Activated naive CD8-positive, alpha-beta T cell treated with anti-CD3 and anti-CD28 coated beads, Interleukin-2, amount 10 ng/mL, durations not matched to agents 7 days and 5 days (primary cell): ENCODE data around the gene NUDT3. TPM values are rescaled to one million over a fixed set of nuclear protein-coding genes. Genes with fewer than 3 reads are reported as not detected.

Experiments
- ATAC-seq: fragments of 150-1000 bp; cut with Tn5 transposase; one replicate; pipeline ENCODE4 v1.10.0; 2021; ENCODE audit warnings: low read depth, moderate library complexity
- POLR2A ChIA-PET: fragments of 350-600 bp; sonication (Branson Sonifier 250); formaldehyde crosslinking; loops from one replicate; lab custom pipeline; 2021; ENCODE audit warnings: antibody characterized with exemption; lab: Charles Lee
- DNase-seq: peaks from one replicate; pipeline ENCODE4 v3.0.0; 2021
- H3K27ac Mint-ChIP-seq: one replicate; pipeline ENCODE4 v1.8.0; 2022; ENCODE audit warnings: mild to moderate bottlenecking, mixed read lengths
- H3K27me3 Mint-ChIP-seq: one replicate; pipeline ENCODE4 v1.8.0; 2022; ENCODE audit warnings: mild to moderate bottlenecking, moderate library complexity, mixed read lengths
- H3K36me3 Mint-ChIP-seq: one replicate; pipeline ENCODE4 v1.8.0; 2021; ENCODE audit warnings: mild to moderate bottlenecking, mixed read lengths
- H3K4me1 Mint-ChIP-seq: one replicate; pipeline ENCODE4 v1.8.0; 2021; ENCODE audit warnings: mixed read lengths
- H3K4me3 Mint-ChIP-seq: one replicate; pipeline ENCODE4 v1.8.0; 2022; ENCODE audit warnings: mild to moderate bottlenecking, moderate library complexity, mixed read lengths
- H3K9me3 Mint-ChIP-seq: one replicate; pipeline ENCODE4 v1.8.0; 2021; ENCODE audit warnings: mixed read lengths
- microRNA-seq: library from miRNA; unstranded; fragments of <30 nt; microRNA quantifications from one replicate; pipeline ENCODE4 v1.2.0, GENCODE V29; 2022
- total RNA-seq, 2 experiments: library from RNA; stranded (reverse); gene quantifications; one replicate each; pipeline ENCODE4 v1.2.3, GENCODE V29; 2021

Gene NUDT3
- total RNA-seq, 2 experiments from 2014 or later = 17.7 to 18.7 TPM

DNA sequence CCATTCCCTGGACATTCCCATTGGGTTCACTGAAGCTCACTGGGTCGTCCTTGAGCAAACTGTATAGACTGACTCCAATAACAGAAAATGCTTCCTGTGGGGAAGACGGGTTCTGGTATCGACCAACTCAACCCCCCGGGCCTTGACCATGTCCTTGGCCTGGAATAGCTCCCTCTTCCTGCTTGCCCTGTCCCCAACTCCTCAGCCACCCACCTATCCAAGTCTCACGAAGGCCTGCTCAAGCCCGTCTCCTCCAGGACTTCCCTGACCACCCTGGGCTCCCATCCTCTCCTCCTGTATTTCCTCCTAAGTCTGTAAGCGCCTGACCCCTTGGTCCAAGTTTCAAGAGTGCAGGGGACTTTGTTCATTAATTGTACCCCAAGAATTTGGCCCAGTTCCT, 158.6 kb downstream of the NUDT3 start:
- DNase-seq (no peak), ATAC-seq (no peak)
- no peak overlapping the region for H3K4me3 Mint-ChIP-seq
- POLR2A ChIA-PET = interaction anchor here (2.6 kb wide), 1 partner anchor 10 kb away, joined by 14 read pairs; no protein-coding TSS in a partner anchor
- H3K4me1 Mint-ChIP-seq = peaks cover 13% of the 10 kb centered on the region
- H3K36me3 Mint-ChIP-seq = peaks cover 3% of the 10 kb centered on the region
- peak overlapping the region; percentile 7 for H3K27ac Mint-ChIP-seq
- no peaks in the 10 kb centered on the region for H3K9me3 Mint-ChIP-seq
- no peaks in the 10 kb centered on the region for H3K27me3 Mint-ChIP-seq

DNA sequence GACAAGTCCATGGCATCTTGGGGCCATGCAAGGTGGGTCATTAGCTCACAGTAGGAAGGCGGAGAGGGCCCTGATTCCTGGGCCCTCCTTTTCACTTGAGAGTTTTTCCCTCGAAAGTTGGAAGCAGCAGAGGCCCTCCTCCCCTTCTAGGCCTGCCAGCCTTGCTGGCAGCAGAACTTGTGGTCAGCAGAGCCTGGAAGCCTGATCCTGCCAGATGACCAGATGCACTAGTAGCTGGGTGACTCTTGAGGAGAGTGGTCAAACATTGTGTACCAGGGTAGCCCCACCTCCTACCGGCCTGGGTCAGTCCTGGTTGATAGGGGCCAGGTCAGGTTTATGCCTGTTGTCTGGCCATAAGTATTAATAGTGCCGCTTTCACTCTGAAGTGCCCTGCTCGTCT, 159.6 kb downstream of the NUDT3 start:
- Mint-ChIP-seq H3K27ac (no peak overlapping the region), H3K4me3 (no peak overlapping the region), H3K4me1 (peaks cover 6% of the 10 kb centered on the region), H3K27me3 (no peaks in the 10 kb centered on the region), H3K9me3 (no peaks in the 10 kb centered on the region), H3K36me3 (no peaks in the 10 kb centered on the region)
- DNase-seq (no peak), ATAC-seq (no peak)
- POLR2A ChIA-PET = interaction anchor here (2.6 kb wide), 1 partner anchor 9 kb away, joined by 14 read pairs; no protein-coding TSS in a partner anchor

DNA sequence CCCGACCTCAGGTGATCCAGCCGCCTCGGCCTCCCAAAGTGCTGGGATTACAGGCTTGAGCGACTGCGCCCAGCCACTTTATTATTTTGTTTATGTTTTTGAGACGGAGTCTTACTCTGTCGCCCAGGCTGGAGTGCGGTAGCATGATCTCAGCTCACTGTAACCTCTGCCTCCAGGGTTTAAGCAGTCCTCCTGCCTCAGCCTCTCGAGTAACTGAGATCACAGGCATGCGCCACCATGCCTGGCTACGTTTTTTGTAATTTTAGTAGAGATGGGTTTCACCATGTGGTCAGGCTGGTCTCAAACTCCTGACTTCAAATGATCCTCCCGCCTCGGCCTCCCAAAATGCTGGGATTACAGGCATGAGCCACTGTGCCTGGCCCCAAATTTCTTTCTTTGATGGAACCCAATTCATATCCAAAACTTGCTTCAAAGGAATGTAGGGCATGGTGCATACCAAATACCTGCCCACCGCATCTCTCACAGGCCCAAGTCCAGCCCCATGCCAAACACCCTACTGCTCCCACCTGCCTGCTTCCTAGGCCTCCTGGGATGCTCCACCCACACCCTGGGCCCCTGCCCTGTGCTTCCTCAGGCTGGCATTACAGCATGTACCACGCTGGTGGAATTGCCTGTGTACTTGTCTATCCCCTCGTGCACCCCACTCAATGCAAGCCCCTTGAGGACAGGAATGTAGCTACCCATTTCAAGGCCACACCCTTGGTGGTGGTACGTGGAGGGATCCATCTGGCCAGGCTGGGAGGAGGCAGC, 160.7 kb downstream of the NUDT3 start:
- Mint-ChIP-seq H3K36me3 (no peaks in the 10 kb centered on the region), H3K27me3 (no peaks in the 10 kb centered on the region), H3K4me3 (no peak overlapping the region), H3K4me1 (peaks cover 16% of the 10 kb centered on the region), H3K9me3 (no peaks in the 10 kb centered on the region), H3K27ac (no peak overlapping the region)
- ATAC-seq = no peak
- POLR2A ChIA-PET = interaction anchor here (2.6 kb wide), 1 partner anchor 8 kb away, joined by 14 read pairs; no protein-coding TSS in a partner anchor
- no peak for DNase-seq

DNA sequence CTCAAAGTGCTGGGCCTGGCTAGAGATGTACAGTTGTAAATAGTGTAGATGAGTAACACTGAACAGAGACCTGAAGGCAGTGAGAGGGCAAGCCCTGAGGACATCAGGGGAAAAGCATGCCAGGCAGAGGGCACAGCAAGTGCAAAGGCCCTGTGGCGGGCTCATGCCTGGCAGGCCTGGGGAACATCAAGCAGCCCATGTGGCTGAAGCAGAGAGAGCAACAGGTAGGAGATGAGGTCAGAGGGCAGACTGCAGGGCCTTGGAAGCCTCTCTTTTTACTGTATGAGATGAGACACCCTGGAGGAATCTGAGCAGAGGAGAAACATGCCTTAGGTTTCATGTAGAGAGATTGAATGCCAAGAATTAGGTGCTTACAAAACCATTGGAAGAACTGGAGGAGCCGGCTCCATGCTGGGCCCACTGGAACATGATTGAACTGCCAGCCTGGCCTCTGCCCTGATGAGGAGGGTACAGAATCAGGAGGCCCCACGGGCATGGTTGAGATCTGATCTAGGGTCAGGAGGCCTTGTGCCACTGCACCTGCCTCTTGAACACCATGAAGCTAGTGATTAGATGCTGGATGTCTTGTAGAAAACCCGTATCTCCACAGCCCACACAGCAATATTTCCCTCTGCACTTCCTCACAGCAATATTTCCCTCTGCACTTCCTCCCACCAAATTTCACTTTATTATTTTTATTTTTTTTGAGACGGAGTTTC, 161.7 kb downstream of the NUDT3 start:
- Mint-ChIP-seq H3K27me3 (no peaks in the 10 kb centered on the region), H3K9me3 (no peaks in the 10 kb centered on the region), H3K4me3 (no peak overlapping the region), H3K4me1 (peaks cover 13% of the 10 kb centered on the region), H3K27ac (no peak overlapping the region), H3K36me3 (no peaks in the 10 kb centered on the region)
- DNase-seq (no peak), ATAC-seq (no peak)
- POLR2A ChIA-PET = no interaction called here

DNA sequence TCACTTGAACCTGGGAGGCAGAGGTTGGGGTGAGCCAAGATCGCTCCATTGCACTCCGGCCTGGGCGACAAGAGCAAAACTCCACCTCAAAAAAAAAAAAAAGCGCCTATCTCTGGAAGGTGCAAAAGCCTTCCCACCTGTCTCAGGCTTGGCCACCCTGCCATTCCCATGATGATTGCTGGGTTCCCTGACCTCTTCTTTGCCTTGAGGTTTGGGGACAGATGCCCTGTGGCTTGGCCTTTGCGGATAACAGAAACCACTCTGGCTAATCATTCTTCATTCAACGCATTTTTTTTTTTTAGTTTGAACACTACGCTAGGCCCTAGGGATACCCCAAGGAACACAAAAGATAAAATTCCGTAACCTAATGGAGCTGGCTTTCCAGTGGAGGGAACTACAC, 162.6 kb downstream of the NUDT3 start:
- ATAC-seq (no peak), DNase-seq (no peak)
- Mint-ChIP-seq H3K9me3 (no peaks in the 10 kb centered on the region), H3K36me3 (no peaks in the 10 kb centered on the region), H3K4me1 (peaks cover 12% of the 10 kb centered on the region), H3K27ac (no peak overlapping the region), H3K4me3 (no peak overlapping the region), H3K27me3 (no peaks in the 10 kb centered on the region)
- POLR2A ChIA-PET = no interaction called here

Small RNA genes within 50 kb of the gene (microRNA-seq; reads per million reads assigned to microRNA genes)
- not detected for gene MIR6835

Other genes with a start within 250 kb of the NUDT3 start
- gene GRM4, start 246.6 kb downstream of the NUDT3 start, total RNA-seq = under 1 TPM; 0.14 to 0.44 TPM
- 100 to 1,000 TPM; 233 to 247 TPM for gene HMGA1, start 155.8 kb downstream of the NUDT3 start, total RNA-seq
- gene SMIM29, start 143.7 kb downstream of the NUDT3 start, total RNA-seq = 10 to 100 TPM; 24.4 to 28.3 TPM
- 1,000 to 10,000 TPM; 1,507 to 1,529 TPM for gene RPS10, start 33.4 kb upstream of the NUDT3 start, total RNA-seq
- 1 to 10 TPM; 3.1 to 4.5 TPM for gene PACSIN1, start 73.4 kb upstream of the NUDT3 start, total RNA-seq
- not detected for gene SPDEF, start 163.7 kb upstream of the NUDT3 start, total RNA-seq